ENCODE results near the gene P3H1. TPM values are rescaled to one million over a fixed set of nuclear protein-coding genes. Genes with fewer than 3 reads are reported as not detected.

The P3H1 gene
- total and polyA plus RNA-seq, 2 experiments from 2014 or later = 51.1 to 75.1 TPM

DNA sequence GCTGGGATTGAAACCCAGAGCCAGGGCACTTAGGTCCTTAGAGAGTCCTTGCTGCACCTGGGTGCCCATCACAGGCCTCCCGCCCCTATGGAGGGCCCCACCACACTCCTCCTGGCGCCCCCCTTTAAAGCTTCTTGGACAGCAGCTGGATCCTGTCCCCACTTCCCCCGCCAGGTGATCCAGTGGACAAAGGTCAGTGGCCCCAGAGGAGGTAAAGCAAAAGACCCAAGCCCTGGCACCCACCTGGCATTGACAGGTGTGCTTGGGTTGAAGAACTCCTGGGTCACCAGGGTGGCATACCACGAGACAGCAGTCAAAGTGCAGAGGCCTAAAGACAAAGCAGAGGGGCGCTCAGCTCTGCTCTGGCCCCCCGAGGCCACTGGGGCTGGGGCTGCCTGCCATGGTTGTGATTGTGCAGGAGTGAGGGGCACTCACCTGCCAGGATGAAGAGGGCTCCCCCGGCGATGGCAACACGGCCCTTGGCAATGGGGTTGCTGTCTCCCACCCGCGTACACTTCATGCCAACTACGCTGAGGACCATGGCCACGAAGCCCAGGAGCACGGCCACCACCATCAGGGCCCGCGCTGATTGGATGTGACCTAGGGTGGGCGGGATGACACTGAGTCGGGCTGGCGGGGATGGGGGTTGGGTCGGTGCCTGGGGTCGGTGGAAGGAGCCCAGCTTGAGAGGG lies 28.7 kb downstream of the P3H1 start (continued):
- TF ChIP-seq, protein P1, sequence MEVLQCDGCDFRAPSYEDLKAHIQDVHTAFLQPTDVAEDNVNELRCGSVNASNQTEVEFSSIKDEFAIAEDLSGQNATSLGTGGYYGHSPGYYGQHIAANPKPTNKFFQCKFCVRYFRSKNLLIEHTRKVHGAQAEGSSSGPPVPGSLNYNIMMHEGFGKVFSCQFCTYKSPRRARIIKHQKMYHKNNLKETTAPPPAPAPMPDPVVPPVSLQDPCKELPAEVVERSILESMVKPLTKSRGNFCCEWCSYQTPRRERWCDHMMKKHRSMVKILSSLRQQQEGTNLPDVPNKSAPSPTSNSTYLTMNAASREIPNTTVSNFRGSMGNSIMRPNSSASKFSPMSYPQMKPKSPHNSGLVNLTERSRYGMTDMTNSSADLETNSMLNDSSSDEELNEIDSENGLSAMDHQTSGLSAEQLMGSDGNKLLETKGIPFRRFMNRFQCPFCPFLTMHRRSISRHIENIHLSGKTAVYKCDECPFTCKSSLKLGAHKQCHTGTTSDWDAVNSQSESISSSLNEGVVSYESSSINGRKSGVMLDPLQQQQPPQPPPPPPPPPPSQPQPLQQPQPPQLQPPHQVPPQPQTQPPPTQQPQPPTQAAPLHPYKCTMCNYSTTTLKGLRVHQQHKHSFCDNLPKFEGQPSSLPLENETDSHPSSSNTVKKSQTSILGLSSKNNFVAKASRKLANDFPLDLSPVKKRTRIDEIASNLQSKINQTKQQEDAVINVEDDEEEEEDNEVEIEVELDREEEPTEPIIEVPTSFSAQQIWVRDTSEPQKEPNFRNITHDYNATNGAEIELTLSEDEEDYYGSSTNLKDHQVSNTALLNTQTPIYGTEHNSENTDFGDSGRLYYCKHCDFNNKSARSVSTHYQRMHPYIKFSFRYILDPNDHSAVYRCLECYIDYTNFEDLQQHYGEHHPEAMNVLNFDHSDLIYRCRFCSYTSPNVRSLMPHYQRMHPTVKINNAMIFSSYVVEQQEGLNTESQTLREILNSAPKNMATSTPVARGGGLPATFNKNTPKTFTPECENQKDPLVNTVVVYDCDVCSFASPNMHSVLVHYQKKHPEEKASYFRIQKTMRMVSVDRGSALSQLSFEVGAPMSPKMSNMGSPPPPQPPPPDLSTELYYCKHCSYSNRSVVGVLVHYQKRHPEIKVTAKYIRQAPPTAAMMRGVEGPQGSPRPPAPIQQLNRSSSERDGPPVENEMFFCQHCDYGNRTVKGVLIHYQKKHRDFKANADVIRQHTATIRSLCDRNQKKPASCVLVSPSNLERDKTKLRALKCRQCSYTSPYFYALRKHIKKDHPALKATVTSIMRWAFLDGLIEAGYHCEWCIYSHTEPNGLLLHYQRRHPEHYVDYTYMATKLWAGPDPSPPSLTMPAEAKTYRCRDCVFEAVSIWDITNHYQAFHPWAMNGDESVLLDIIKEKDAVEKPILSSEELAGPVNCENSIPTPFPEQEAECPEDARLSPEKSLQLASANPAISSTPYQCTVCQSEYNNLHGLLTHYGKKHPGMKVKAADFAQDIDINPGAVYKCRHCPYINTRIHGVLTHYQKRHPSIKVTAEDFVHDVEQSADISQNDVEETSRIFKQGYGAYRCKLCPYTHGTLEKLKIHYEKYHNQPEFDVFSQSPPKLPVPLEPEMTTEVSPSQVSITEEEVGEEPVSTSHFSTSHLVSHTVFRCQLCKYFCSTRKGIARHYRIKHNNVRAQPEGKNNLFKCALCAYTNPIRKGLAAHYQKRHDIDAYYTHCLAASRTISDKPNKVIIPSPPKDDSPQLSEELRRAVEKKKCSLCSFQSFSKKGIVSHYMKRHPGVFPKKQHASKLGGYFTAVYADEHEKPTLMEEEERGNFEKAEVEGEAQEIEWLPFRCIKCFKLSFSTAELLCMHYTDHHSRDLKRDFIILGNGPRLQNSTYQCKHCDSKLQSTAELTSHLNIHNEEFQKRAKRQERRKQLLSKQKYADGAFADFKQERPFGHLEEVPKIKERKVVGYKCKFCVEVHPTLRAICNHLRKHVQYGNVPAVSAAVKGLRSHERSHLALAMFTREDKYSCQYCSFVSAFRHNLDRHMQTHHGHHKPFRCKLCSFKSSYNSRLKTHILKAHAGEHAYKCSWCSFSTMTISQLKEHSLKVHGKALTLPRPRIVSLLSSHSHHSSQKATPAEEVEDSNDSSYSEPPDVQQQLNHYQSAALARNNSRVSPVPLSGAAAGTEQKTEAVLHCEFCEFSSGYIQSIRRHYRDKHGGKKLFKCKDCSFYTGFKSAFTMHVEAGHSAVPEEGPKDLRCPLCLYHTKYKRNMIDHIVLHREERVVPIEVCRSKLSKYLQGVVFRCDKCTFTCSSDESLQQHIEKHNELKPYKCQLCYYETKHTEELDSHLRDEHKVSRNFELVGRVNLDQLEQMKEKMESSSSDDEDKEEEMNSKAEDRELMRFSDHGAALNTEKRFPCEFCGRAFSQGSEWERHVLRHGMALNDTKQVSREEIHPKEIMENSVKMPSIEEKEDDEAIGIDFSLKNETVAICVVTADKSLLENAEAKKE (CRISPR knock-in tag; IDR thresholded peaks at IDR 0.05) = no peak
- TF ChIP-seq EZH2phosphoT487 (IDR thresholded peaks at IDR 0.05; ENCODE audit: unreplicated experiment) = no peak
- TF ChIP-seq ETS1 (IDR thresholded peaks at IDR 0.05) = no peak

DNA sequence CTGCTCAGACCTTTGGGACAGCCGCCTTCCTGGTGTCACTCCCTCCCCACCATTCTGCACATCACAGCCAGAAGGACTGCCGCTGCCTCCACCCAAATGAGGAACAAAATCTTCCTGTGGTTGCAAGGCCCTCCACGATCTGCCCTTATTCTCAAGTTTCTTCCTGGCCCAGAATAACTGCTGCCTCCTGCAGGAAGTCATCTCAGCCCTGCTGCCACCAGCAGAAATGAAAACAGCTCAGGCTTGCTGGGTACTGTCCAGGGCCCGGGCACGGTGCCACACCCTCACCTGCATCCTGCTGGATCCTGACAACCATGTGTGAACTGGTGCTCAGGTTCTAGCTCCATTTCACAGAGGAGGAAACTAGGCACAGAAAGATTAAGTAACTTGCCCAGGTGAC lies 29.6 kb downstream of the P3H1 start:
- no peaks in the 10 kb centered on the region for H3K9me2 ChIP-seq (ENCODE audit: insufficient read depth)
- peaks cover 12% of the 10 kb centered on the region for H3K27me3 Mint-ChIP-seq (ENCODE audit: insufficient read depth, low read depth, poor library complexity)
- H3K9me3 Mint-ChIP-seq = no peaks in the 10 kb centered on the region
- H3K4me2 ChIP-seq = no peak overlapping the region
- H3K36me3 Mint-ChIP-seq (ENCODE audit: low read depth) = peaks cover 2% of the 10 kb centered on the region; the same call in 1 of the 3 replicates
- no peak overlapping the region for H3K4me3 Mint-ChIP-seq
- H3K4me3 ChIP-seq = no peak overlapping the region
- H2AFZ ChIP-seq = no peak overlapping the region
- H3K27ac ChIP-seq (ENCODE audit: low read depth) = no peak overlapping the region
- H3F3A ChIP-seq (replicated peaks; ENCODE audit: low read depth) = no peaks in the 10 kb centered on the region
- H4K20me1 ChIP-seq (replicated peaks; ENCODE audit: insufficient read depth) = no peaks in the 10 kb centered on the region
- DNase-seq (ENCODE audit: low spot score) (no peak), ATAC-seq (no peak)
- H3K4me1 Mint-ChIP-seq = peaks cover 35% of the 10 kb centered on the region
- no peak overlapping the region; the same call in 1 of the 2 replicates for H3K27ac Mint-ChIP-seq
- no peaks in the 10 kb centered on the region for H3K27me3 ChIP-seq (ENCODE audit: insufficient read depth)
- no peaks in the 10 kb centered on the region for H3K79me2 ChIP-seq (replicated peaks; ENCODE audit: insufficient read depth)
- H3K36me3 ChIP-seq (ENCODE audit: insufficient read depth) = no peaks in the 10 kb centered on the region
- H3K4me1 ChIP-seq (ENCODE audit: insufficient read depth) = peaks cover 22% of the 10 kb centered on the region
- TF ChIP-seq REST (IDR thresholded peaks at IDR 0.05; ENCODE audit: unreplicated experiment) = no peak
- no peak for TF ChIP-seq CTCF (conservative IDR thresholded peaks at IDR 0.05; ENCODE audit: low read depth in 2 of 2)
- TF ChIP-seq POLR2AphosphoS5 (IDR thresholded peaks at IDR 0.05; ENCODE audit: low read depth) = no peak
- TF ChIP-seq JUNB (IDR thresholded peaks at IDR 0.05; ENCODE audit: unreplicated experiment) = no peak
- TF ChIP-seq ZNF114 (CRISPR knock-in tag; IDR thresholded peaks at IDR 0.05) = no peak
- TF ChIP-seq CREB1 (CRISPR knock-in tag; IDR thresholded peaks at IDR 0.05; ENCODE audit: low read depth) = no peak
